Bronchial epithelial cell (primary cell): ENCODE measurements around the gene DHPS. TPM values are rescaled to one million over a fixed set of nuclear protein-coding genes. Genes with fewer than 3 reads are reported as not detected.

ENCODE experiments used
- DNase-seq: peaks from one replicate; pipeline ENCODE4 v3.0.0-alpha.2; 2010; ENCODE audit warnings: low read depth
- FAIRE-seq: peaks from 2 replicates; lab custom pipeline; 2011; peaks lifted over from hg19 to GRCh38; lab: Jason Lieb, UNC
- H3K27me3 ChIP-seq: 2 replicates; pipeline ENCODE4 v1.5.1; 2011; ENCODE audit warnings: low read length; ENCODE audit not compliant: control insufficient read depth, insufficient read depth
- H3K36me3 ChIP-seq: 2 replicates; pipeline ENCODE4 v1.5.1; 2011; ENCODE audit warnings: low read length; ENCODE audit not compliant: control insufficient read depth, insufficient read depth
- H3K4me3 ChIP-seq: 2 replicates; pipeline ENCODE4 v1.5.1; 2011; ENCODE audit warnings: mild to moderate bottlenecking, low read depth, low read length, control low read depth
- total RNA-seq: library from RNA; depleted of rRNA; stranded (reverse); fragments of >200 nt; gene quantifications from 2 replicates; pipeline ENCODE4 v1.2.1, GENCODE V29; 2014
- TF ChIP-seq, protein P1 (sequence below): IDR thresholded peaks from 2 replicates; pipeline ENCODE4 v1.5.1; 2011; ENCODE audit warnings: mild to moderate bottlenecking, moderate library complexity, low read length, control low read depth, inconsistent platforms; ENCODE audit not compliant: insufficient read depth, severe bottlenecking

Gene DHPS
- total RNA-seq, 1 donor from 2014 or later, result 94.5 TPM

- Histone ChIP-seq H3K4me3 (no peak overlapping the region), H3K27me3 (no peaks in the 10 kb centered on the region), H3K36me3 (peaks cover 14% of the 10 kb centered on the region)
- TF ChIP-seq, protein P1, sequence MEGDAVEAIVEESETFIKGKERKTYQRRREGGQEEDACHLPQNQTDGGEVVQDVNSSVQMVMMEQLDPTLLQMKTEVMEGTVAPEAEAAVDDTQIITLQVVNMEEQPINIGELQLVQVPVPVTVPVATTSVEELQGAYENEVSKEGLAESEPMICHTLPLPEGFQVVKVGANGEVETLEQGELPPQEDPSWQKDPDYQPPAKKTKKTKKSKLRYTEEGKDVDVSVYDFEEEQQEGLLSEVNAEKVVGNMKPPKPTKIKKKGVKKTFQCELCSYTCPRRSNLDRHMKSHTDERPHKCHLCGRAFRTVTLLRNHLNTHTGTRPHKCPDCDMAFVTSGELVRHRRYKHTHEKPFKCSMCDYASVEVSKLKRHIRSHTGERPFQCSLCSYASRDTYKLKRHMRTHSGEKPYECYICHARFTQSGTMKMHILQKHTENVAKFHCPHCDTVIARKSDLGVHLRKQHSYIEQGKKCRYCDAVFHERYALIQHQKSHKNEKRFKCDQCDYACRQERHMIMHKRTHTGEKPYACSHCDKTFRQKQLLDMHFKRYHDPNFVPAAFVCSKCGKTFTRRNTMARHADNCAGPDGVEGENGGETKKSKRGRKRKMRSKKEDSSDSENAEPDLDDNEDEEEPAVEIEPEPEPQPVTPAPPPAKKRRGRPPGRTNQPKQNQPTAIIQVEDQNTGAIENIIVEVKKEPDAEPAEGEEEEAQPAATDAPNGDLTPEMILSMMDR, result no peak
- FAIRE-seq (no peak), DNase-seq (no peak)
Measured at GRCh38 chr19:12664406-12665280, 17.0 kb downstream of the DHPS start.

GRCh38 chr19:12660980-12661379 is 20.7 kb downstream of the DHPS start:
- TF ChIP-seq, protein P1, result no peak
- FAIRE-seq, result no peak
- Histone ChIP-seq H3K4me3 (no peak overlapping the region), H3K36me3 (peaks cover 16% of the 10 kb centered on the region), H3K27me3 (no peaks in the 10 kb centered on the region)
- no peak for DNase-seq

- H3K36me3 ChIP-seq, result peaks cover 10% of the 10 kb centered on the region
- TF ChIP-seq, protein P1, result no peak
- no peak for DNase-seq
- FAIRE-seq, result no peak
- H3K4me3 ChIP-seq, result no peak overlapping the region
- no peaks in the 10 kb centered on the region for H3K27me3 ChIP-seq
Measured at GRCh38 chr19:12657966-12658365, 23.7 kb downstream of the DHPS start.

GRCh38 chr19:12656899-12657571 is 24.6 kb downstream of the DHPS start:
- H3K27me3 ChIP-seq, result no peaks in the 10 kb centered on the region
- FAIRE-seq (no peak), DNase-seq (no peak)
- H3K36me3 ChIP-seq, result peaks cover 10% of the 10 kb centered on the region
- H3K4me3 ChIP-seq, result no peak overlapping the region
- TF ChIP-seq, protein P1, result no peak

DNA sequence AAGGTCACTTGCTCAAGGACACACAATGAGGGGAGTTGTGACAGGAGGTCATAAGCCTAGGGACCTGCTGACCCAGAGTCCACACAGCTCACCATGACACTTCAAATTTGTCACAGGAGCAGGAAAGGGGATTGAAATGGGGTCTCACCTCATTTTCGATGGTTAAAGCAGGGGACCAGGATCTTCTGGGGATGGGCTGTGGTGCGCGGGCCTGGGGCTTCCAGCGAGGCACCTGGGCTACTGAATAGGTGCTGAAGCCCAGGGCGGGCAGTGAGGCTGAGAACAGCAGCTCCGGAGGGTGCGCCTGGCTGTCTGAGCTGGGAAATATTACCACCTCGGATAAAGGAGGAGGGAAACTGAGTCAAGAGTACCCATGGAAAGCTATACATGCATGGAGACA is 26.1 kb downstream of the DHPS start:
- H3K27me3 ChIP-seq, result no peaks in the 10 kb centered on the region
- no peak for FAIRE-seq
- no peak for DNase-seq
- TF ChIP-seq, protein P1, result no peak
- H3K4me3 ChIP-seq, result no peak overlapping the region
- H3K36me3 ChIP-seq, result peaks cover 5% of the 10 kb centered on the region
